HAP-1 (cell line): ENCODE measurements around the gene SARDH.

ENCODE experiments used
- DNase-seq, 2 experiments: peaks; one replicate each; pipeline ENCODE4 v3.0.0-alpha.2; 2016 to 2020; ENCODE audit warnings: low spot score in 2 of 2
- H3K27me3 ChIP-seq: fragments of 250-450 bp; sonication (Bioruptor Pico); 2 replicates; pipeline ENCODE4 v1.5.1; 2020; ENCODE audit warnings: low read depth, mild to moderate bottlenecking, moderate library complexity
- H3K36me3 ChIP-seq: fragments of 250-450 bp; sonication (Bioruptor Pico); replicated peaks from 2 replicates; pipeline ENCODE4 v1.5.1; 2020; ENCODE audit warnings: mild to moderate bottlenecking
- H3K4me1 ChIP-seq: fragments of 250-450 bp; sonication (Bioruptor Pico); 2 replicates; pipeline ENCODE4 v1.5.1; 2020; ENCODE audit warnings: mild to moderate bottlenecking
- H3K4me3 ChIP-seq: fragments of 250-450 bp; sonication (Bioruptor Pico); 2 replicates; pipeline ENCODE4 v1.5.1; 2020; ENCODE audit warnings: mild to moderate bottlenecking, moderate library complexity
- H3K9me3 ChIP-seq: fragments of 250-450 bp; sonication (Bioruptor Pico); 2 replicates; pipeline ENCODE4 v1.5.1; 2020; ENCODE audit warnings: mild to moderate bottlenecking, moderate library complexity
- in situ Hi-C: fragments of 300-500 bp; cut with MboI; formaldehyde crosslinking; loops from 3 replicates; pipeline ENCODE4 v1.14.3; 2020; ENCODE audit warnings: low sequenced_read_pairs, inconsistent platforms, mixed read lengths

Gene SARDH

GRCh38 chr9:133708246-133709014, 29.7 kb downstream of the SARDH start:
- H3K4me3 ChIP-seq, result no peak overlapping the region
- peaks cover 14% of the 10 kb centered on the region for H3K27me3 ChIP-seq
- no peaks in the 10 kb centered on the region for H3K36me3 ChIP-seq
- no peaks in the 10 kb centered on the region for H3K9me3 ChIP-seq
- H3K4me1 ChIP-seq, result no peaks in the 10 kb centered on the region
- DNase-seq, result no peak
- in situ Hi-C loops, result no loop called here

- Histone ChIP-seq H3K27me3 (peaks cover 17% of the 10 kb centered on the region), H3K4me3 (no peak overlapping the region), H3K36me3 (no peaks in the 10 kb centered on the region), H3K9me3 (no peaks in the 10 kb centered on the region), H3K4me1 (no peaks in the 10 kb centered on the region)
- in situ Hi-C loops, result no loop called here
- DNase-seq, result no peak
These were observed 30.3 kb downstream of the SARDH start for GRCh38 chr9:133707763-133708245.

- H3K36me3 ChIP-seq, result no peaks in the 10 kb centered on the region
- H3K27me3 ChIP-seq, result peaks cover 17% of the 10 kb centered on the region
- DNase-seq, result no peak
- no peaks in the 10 kb centered on the region for H3K4me1 ChIP-seq
- in situ Hi-C loops, result no loop called here
- no peak overlapping the region for H3K4me3 ChIP-seq
- no peaks in the 10 kb centered on the region for H3K9me3 ChIP-seq
These were observed 30.9 kb downstream of the SARDH start for GRCh38 chr9:133707065-133707762.

- in situ Hi-C loops, result no loop called here
These were observed 31.7 kb downstream of the SARDH start for GRCh38 chr9:133706307-133707050.

GRCh38 chr9:133705576-133705975, 32.6 kb downstream of the SARDH start:
- Histone ChIP-seq H3K27me3 (peaks cover 27% of the 10 kb centered on the region), H3K36me3 (no peaks in the 10 kb centered on the region), H3K4me3 (no peak overlapping the region), H3K4me1 (no peaks in the 10 kb centered on the region), H3K9me3 (no peaks in the 10 kb centered on the region)
- no peak for DNase-seq
- in situ Hi-C loops, result no loop called here

More at GRCh38 chr9:133706307-133707050, 31.7 kb downstream of the SARDH start:
- Histone ChIP-seq H3K27me3 (peaks cover 19% of the 10 kb centered on the region), H3K4me1 (no peaks in the 10 kb centered on the region), H3K36me3 (no peaks in the 10 kb centered on the region), H3K4me3 (no peak overlapping the region), H3K9me3 (no peaks in the 10 kb centered on the region)
- DNase-seq, result no peak

- H3K9me3 ChIP-seq, result no peaks in the 10 kb centered on the region
- H3K4me3 ChIP-seq, result no peak overlapping the region
- in situ Hi-C loops, result no loop called here
- H3K4me1 ChIP-seq, result no peaks in the 10 kb centered on the region
- no peak for DNase-seq
- H3K36me3 ChIP-seq, result no peaks in the 10 kb centered on the region
- peaks cover 30% of the 10 kb centered on the region for H3K27me3 ChIP-seq
These were observed 33.4 kb downstream of the SARDH start for GRCh38 chr9:133704711-133705181.

- Histone ChIP-seq H3K36me3 (no peaks in the 10 kb centered on the region), H3K4me3 (no peak overlapping the region), H3K27me3 (peaks cover 30% of the 10 kb centered on the region), H3K4me1 (no peaks in the 10 kb centered on the region), H3K9me3 (no peaks in the 10 kb centered on the region)
- DNase-seq, result no peak
- in situ Hi-C loops, result no loop called here
These were observed 34.4 kb downstream of the SARDH start for GRCh38 chr9:133703591-133704399.

- Histone ChIP-seq H3K4me3 (no peak overlapping the region), H3K27me3 (peaks cover 30% of the 10 kb centered on the region), H3K9me3 (no peaks in the 10 kb centered on the region), H3K4me1 (no peaks in the 10 kb centered on the region), H3K36me3 (no peaks in the 10 kb centered on the region)
- no peak for DNase-seq
- in situ Hi-C loops, result no loop called here
These were observed 35.2 kb downstream of the SARDH start for GRCh38 chr9:133702798-133703590.

GRCh38 chr9:133701981-133702797, 36.0 kb downstream of the SARDH start:
- in situ Hi-C loops, result no loop called here
- peaks cover 31% of the 10 kb centered on the region for H3K27me3 ChIP-seq
- H3K4me1 ChIP-seq, result no peaks in the 10 kb centered on the region
- H3K36me3 ChIP-seq, result no peaks in the 10 kb centered on the region
- H3K9me3 ChIP-seq, result no peaks in the 10 kb centered on the region
- no peak for DNase-seq
- no peak overlapping the region for H3K4me3 ChIP-seq

- in situ Hi-C loops, result no loop called here
- Histone ChIP-seq H3K4me3 (no peak overlapping the region), H3K36me3 (no peaks in the 10 kb centered on the region), H3K27me3 (peaks cover 35% of the 10 kb centered on the region), H3K4me1 (no peaks in the 10 kb centered on the region), H3K9me3 (no peaks in the 10 kb centered on the region)
- no peak for DNase-seq
These were observed 36.7 kb downstream of the SARDH start for GRCh38 chr9:133701321-133701980.

GRCh38 chr9:133700819-133701320, 37.3 kb downstream of the SARDH start:
- peaks cover 37% of the 10 kb centered on the region for H3K27me3 ChIP-seq
- DNase-seq, result no peak
- no peaks in the 10 kb centered on the region for H3K9me3 ChIP-seq
- H3K4me1 ChIP-seq, result no peaks in the 10 kb centered on the region
- in situ Hi-C loops, result no loop called here
- no peaks in the 10 kb centered on the region for H3K36me3 ChIP-seq
- H3K4me3 ChIP-seq, result no peak overlapping the region
